GM12892 (cell line): ENCODE measurements around the gene BHLHA15.

Experiments
- POLR2AphosphoS5 ChIP-seq: IDR thresholded peaks from 2 replicates; pipeline ENCODE4 v1.6.1; 2011; ENCODE audit warnings: low read depth, low read length, control low read depth
- TAF1 ChIP-seq: IDR thresholded peaks from 2 replicates; pipeline ENCODE4 v1.6.1; 2011; ENCODE audit warnings: low read depth, mild to moderate bottlenecking, control low read depth, low read length, borderline replicate concordance

DNA sequence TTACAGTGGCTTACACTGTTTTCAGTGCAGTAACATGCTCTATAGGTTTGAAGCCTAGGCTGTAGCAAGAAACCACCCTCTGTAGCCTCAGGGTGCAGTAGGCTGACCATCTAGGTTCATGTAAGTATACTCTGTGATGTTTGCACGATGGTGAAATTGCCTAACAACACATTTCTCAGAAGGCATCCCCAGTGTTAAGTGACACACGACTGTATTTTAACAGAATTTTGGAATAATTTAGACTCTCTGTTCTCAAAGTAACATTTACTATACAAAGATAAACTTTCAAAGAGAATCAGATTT lies 44.6 kb upstream of the BHLHA15 start:
- TF ChIP-seq TAF1, result no peak
- no peak for TF ChIP-seq POLR2AphosphoS5
